Fibroblast of skin of left biceps (primary cell): ENCODE data around the gene GNAT2.

ENCODE experiments used
- DNase-seq, 2 experiments: peaks; one replicate each; pipeline ENCODE4 v3.0.0-alpha.2; 2013; ENCODE audit warnings: low read depth in 2 of 2

GNAT2 gene

GRCh38 chr1:109610609-109611307, 8.7 kb downstream of the GNAT2 start:
- no peak for DNase-seq

GRCh38 chr1:109609881-109610280, 9.5 kb downstream of the GNAT2 start:
- DNase-seq, result no peak

- no peak for DNase-seq
These were observed 14.0 kb downstream of the GNAT2 start for GRCh38 chr1:109605381-109605780.

GRCh38 chr1:109603229-109603628, 16.2 kb downstream of the GNAT2 start:
- DNase-seq, result no peak

GRCh38 chr1:109598655-109599054, 20.8 kb downstream of the GNAT2 start:
- no peak for DNase-seq

GRCh38 chr1:109598156-109598555, 21.3 kb downstream of the GNAT2 start:
- no peak for DNase-seq

- DNase-seq, result no peak
These were observed 23.9 kb downstream of the GNAT2 start for GRCh38 chr1:109595531-109595930.

GRCh38 chr1:109592916-109593315, 26.5 kb downstream of the GNAT2 start:
- DNase-seq, result no peak

GRCh38 chr1:109589679-109590078, 29.7 kb downstream of the GNAT2 start:
- DNase-seq, result no peak

- no peak for DNase-seq
These were observed 30.2 kb downstream of the GNAT2 start for GRCh38 chr1:109589177-109589576.

GRCh38 chr1:109586055-109586454, 33.4 kb downstream of the GNAT2 start:
- DNase-seq, result no peak

GRCh38 chr1:109584766-109585165, 34.6 kb downstream of the GNAT2 start:
- DNase-seq, result no peak

GRCh38 chr1:109582021-109582420, 37.4 kb downstream of the GNAT2 start:
- no peak for DNase-seq

GRCh38 chr1:109579491-109579890, 39.9 kb downstream of the GNAT2 start:
- no peak for DNase-seq

- DNase-seq, result no peak
These were observed 40.4 kb downstream of the GNAT2 start for GRCh38 chr1:109578947-109579443.

- no peak for DNase-seq
These were observed 45.6 kb downstream of the GNAT2 start for GRCh38 chr1:109573785-109574184.

GRCh38 chr1:109570414-109570813, 49.0 kb downstream of the GNAT2 start:
- no peak for DNase-seq

GRCh38 chr1:109569323-109569722, 50.1 kb downstream of the GNAT2 start:
- no peak for DNase-seq

- DNase-seq, result no peak
These were observed 51.3 kb downstream of the GNAT2 start for GRCh38 chr1:109567877-109568672.

- DNase-seq, result no peak
These were observed 52.4 kb downstream of the GNAT2 start for GRCh38 chr1:109566982-109567381.

- DNase-seq, result no peak
These were observed 54.2 kb downstream of the GNAT2 start for GRCh38 chr1:109565241-109565640.

- DNase-seq, result no peak
These were observed 55.1 kb downstream of the GNAT2 start for GRCh38 chr1:109564194-109564878.

GRCh38 chr1:109559995-109560394, 59.4 kb downstream of the GNAT2 start:
- no peak for DNase-seq
